H1 (cell line): ENCODE measurements around the gene NTPCR. TPM values are rescaled to one million over a fixed set of nuclear protein-coding genes. Genes with fewer than 3 reads are reported as not detected.

ENCODE experiments used
- CTCF ChIA-PET: fragments of 300-600 bp; sonication (Branson Sonifier 250); formaldehyde crosslinking; loops from one replicate; lab custom pipeline; 2021; ENCODE audit not compliant: partially characterized antibody; lab: Charles Lee
- POLR2A ChIA-PET: fragments of 300-600 bp; sonication (Branson Sonifier 250); formaldehyde crosslinking; loops from one replicate; lab custom pipeline; 2021; ENCODE audit warnings: inconsistent platforms; ENCODE audit not compliant: partially characterized antibody; lab: Charles Lee
- DNase-seq, 2 experiments: peaks; one replicate each; pipeline versions ENCODE4 v3.0.0 to v3.0.0-alpha.2; 2010 to 2022; ENCODE audit warnings: low spot score in 2 of 2, low read depth in 1 of 2, mixed read lengths in 1 of 2
- FAIRE-seq: peaks from 2 replicates; lab custom pipeline; 2011; peaks lifted over from hg19 to GRCh38; lab: Jason Lieb, UNC
- H2AFZ ChIP-seq: 2 replicates; pipeline ENCODE4 v1.8.1; 2012; ENCODE audit warnings: low read length, inconsistent platforms
- H2AK5ac ChIP-seq: 2 replicates; pipeline ENCODE4 v1.6.1; 2013; ENCODE audit warnings: low read depth, low read length
- H2BK120ac ChIP-seq: replicated peaks from 2 replicates; pipeline ENCODE3; 2013; ENCODE audit warnings: low read depth, low read length, inconsistent platforms
- H2BK12ac ChIP-seq: 2 replicates; pipeline ENCODE4 v1.6.1; 2013; ENCODE audit warnings: low read depth, low read length
- H2BK15ac ChIP-seq: 2 replicates; pipeline ENCODE4 v1.6.1; 2013; ENCODE audit warnings: low read length
- H2BK20ac ChIP-seq: 2 replicates; pipeline ENCODE4 v1.6.1; 2013; ENCODE audit warnings: low read length
- H2BK5ac ChIP-seq: 2 replicates; pipeline ENCODE4 v1.6.1; 2013; ENCODE audit warnings: low read depth, low read length
- H3K14ac ChIP-seq: 2 replicates; pipeline ENCODE4 v1.6.1; 2013; ENCODE audit warnings: inconsistent platforms; ENCODE audit not compliant: insufficient read length
- H3K18ac ChIP-seq: 2 replicates; pipeline ENCODE4 v1.6.1; 2013; ENCODE audit warnings: low read length; ENCODE audit errors: extremely low read depth
- H3K23ac ChIP-seq: 2 replicates; pipeline ENCODE4 v1.6.1; 2013; ENCODE audit warnings: inconsistent platforms; ENCODE audit not compliant: insufficient read length
- H3K23me2 ChIP-seq: 2 replicates; pipeline ENCODE4 v1.6.1; 2013; ENCODE audit warnings: low read depth, low read length
- H3K27ac ChIP-seq: 2 replicates; pipeline ENCODE4 v1.6.1; 2011; ENCODE audit warnings: low read depth, low read length, inconsistent platforms
- H3K27me3 ChIP-seq, 4 experiments: replicated peaks in 1 of 4; 1 replicate in 1 of 4; 2 replicates in 3 of 4; pipeline versions ENCODE4 v1.6.1 to v1.8.1; 2011 to 2013; ENCODE audit warnings: low read length in 3 of 4, mild to moderate bottlenecking in 3 of 4, inconsistent platforms in 2 of 4, mixed read lengths in 2 of 4, moderate library complexity in 1 of 4; ENCODE audit not compliant: control insufficient read depth in 3 of 4, insufficient read depth in 3 of 4; ENCODE audit errors: extremely low read depth in 1 of 4
- H3K36me3 ChIP-seq, 4 experiments: 2 replicates each; pipeline versions ENCODE4 v1.6.1 to v1.8.1; 2011 to 2013; ENCODE audit warnings: mild to moderate bottlenecking in 4 of 4, low read length in 3 of 4, moderate library complexity in 2 of 4, control low read depth in 1 of 4, inconsistent platforms in 1 of 4; ENCODE audit not compliant: insufficient read depth in 4 of 4, control insufficient read depth in 2 of 4
- H3K4ac ChIP-seq: replicated peaks from 2 replicates; pipeline ENCODE3; 2013; ENCODE audit warnings: low read length, low read depth, mixed read lengths, inconsistent platforms; ENCODE audit not compliant: insufficient read length
- H3K4me1 ChIP-seq, 4 experiments: replicated peaks in 1 of 4; 1 replicate in 1 of 4; 2 replicates in 3 of 4; pipeline versions ENCODE4 v1.6.1 to v1.8.1; 2011 to 2013; ENCODE audit warnings: low read length in 3 of 4, inconsistent platforms in 2 of 4, mixed read lengths in 1 of 4; ENCODE audit not compliant: insufficient read depth in 4 of 4, control insufficient read depth in 3 of 4
- H3K4me2 ChIP-seq, 2 experiments: 2 replicates each; pipeline versions ENCODE4 v1.6.1 to v1.8.1; 2011 to 2013; ENCODE audit warnings: low read depth in 2 of 2, low read length in 2 of 2, control low read depth in 1 of 2, inconsistent platforms in 1 of 2, mild to moderate bottlenecking in 1 of 2; ENCODE audit not compliant: insufficient read depth in 1 of 2
- H3K4me3 ChIP-seq, 4 experiments: fragments of 200-600, 300-600 bp in 1 of 4; sonication (generic), shearing (Covaris generic), sonication (Bioruptor Twin) in 1 of 4; 2 replicates each; pipeline versions ENCODE4 v1.5.1 to v1.8.1; 2011 to 2016; ENCODE audit warnings: low read length in 4 of 4, low read depth in 3 of 4, control low read depth in 2 of 4, inconsistent platforms in 2 of 4, mild to moderate bottlenecking in 2 of 4, mixed read lengths in 1 of 4, moderate library complexity in 1 of 4; ENCODE audit not compliant: insufficient read depth in 2 of 4; ENCODE audit errors: extremely low read depth in 1 of 4
- H3K56ac ChIP-seq: replicated peaks from 2 replicates; pipeline ENCODE3; 2013; ENCODE audit warnings: low read depth, mild to moderate bottlenecking, mixed read lengths, low read length, inconsistent platforms; ENCODE audit not compliant: insufficient read length
- H3K79me1 ChIP-seq: 2 replicates; pipeline ENCODE4 v1.6.1; 2013; ENCODE audit warnings: low read depth, low read length, control low read depth
- H3K79me2 ChIP-seq, 2 experiments: 2 replicates each; pipeline versions ENCODE4 v1.6.1 to v1.8.1; 2012 to 2013; ENCODE audit warnings: low read length in 2 of 2, mild to moderate bottlenecking in 2 of 2, inconsistent platforms in 1 of 2; ENCODE audit not compliant: insufficient read depth in 2 of 2, control insufficient read depth in 1 of 2
- H3K9ac ChIP-seq, 4 experiments: replicated peaks in 1 of 4; 1 replicate in 1 of 4; 2 replicates in 3 of 4; pipeline versions ENCODE4 v1.6.1 to v1.8.1; 2011 to 2013; ENCODE audit warnings: low read depth in 3 of 4, low read length in 3 of 4, control low read depth in 2 of 4, mild to moderate bottlenecking in 2 of 4, moderate library complexity in 2 of 4, inconsistent platforms in 1 of 4; ENCODE audit errors: extremely low read depth in 1 of 4
- H3K9me3 ChIP-seq, 2 experiments: 2 replicates each; pipeline versions ENCODE4 v1.6.1 to v1.8.1; 2012 to 2013; ENCODE audit warnings: mild to moderate bottlenecking in 2 of 2, moderate library complexity in 2 of 2, control low read depth in 1 of 2, inconsistent platforms in 1 of 2, low read depth in 1 of 2, low read length in 1 of 2, mixed read lengths in 1 of 2; ENCODE audit not compliant: insufficient read depth in 2 of 2
- H4K20me1 ChIP-seq, 2 experiments: replicated peaks in 1 of 2; 2 replicates each; pipeline versions ENCODE3 to v1.8.1; 2011 to 2013; ENCODE audit warnings: inconsistent platforms in 2 of 2, low read length in 2 of 2, mild to moderate bottlenecking in 1 of 2; ENCODE audit not compliant: insufficient read depth in 2 of 2, control insufficient read depth in 1 of 2
- H4K5ac ChIP-seq: 2 replicates; pipeline ENCODE4 v1.6.1; 2013; ENCODE audit warnings: low read length, low read depth, mixed read lengths, inconsistent platforms; ENCODE audit not compliant: insufficient read length
- H4K8ac ChIP-seq: 2 replicates; pipeline ENCODE4 v1.8.0; 2013; ENCODE audit warnings: mild to moderate bottlenecking, moderate library complexity, low read length, inconsistent platforms; ENCODE audit not compliant: insufficient read depth; ENCODE audit errors: extremely low read depth
- H4K91ac ChIP-seq: replicated peaks from 2 replicates; pipeline ENCODE3; 2013; ENCODE audit warnings: low read length, mixed read lengths, inconsistent platforms; ENCODE audit not compliant: insufficient read length
- ATF3 ChIP-seq: IDR thresholded peaks from 2 replicates; pipeline ENCODE4 v1.6.1; 2011; ENCODE audit warnings: low read depth, mild to moderate bottlenecking, low read length; ENCODE audit not compliant: insufficient read depth
- CHD1 ChIP-seq: IDR thresholded peaks from 2 replicates; pipeline ENCODE4 v1.6.1; 2012; ENCODE audit warnings: low read depth, low read length, improper control_type of control experiment
- CHD2 ChIP-seq: IDR thresholded peaks from 2 replicates; pipeline ENCODE4 v1.6.1; 2012; ENCODE audit warnings: low read length, improper control_type of control experiment
- HDAC6 ChIP-seq: IDR thresholded peaks from one replicate; pipeline ENCODE4 v1.7.1; 2012; ENCODE audit warnings: low read depth, mild to moderate bottlenecking, inconsistent platforms, low read length, moderate library complexity
- JUND ChIP-seq: IDR thresholded peaks from 2 replicates; pipeline ENCODE4 v1.6.1; 2011; ENCODE audit warnings: mild to moderate bottlenecking, improper control_type of control experiment, low read length
- KDM4A ChIP-seq: IDR thresholded peaks from one replicate; pipeline ENCODE4 v1.7.1; 2012; ENCODE audit warnings: low read depth, mild to moderate bottlenecking, moderate library complexity, low read length, inconsistent platforms; ENCODE audit not compliant: severe bottlenecking
- MAFK ChIP-seq: IDR thresholded peaks from 2 replicates; pipeline ENCODE4 v1.6.1; 2012; ENCODE audit warnings: low read depth, mild to moderate bottlenecking, improper control_type of control experiment, low read length
- NANOG ChIP-seq: IDR thresholded peaks from 2 replicates; pipeline ENCODE4 v1.6.1; 2011; ENCODE audit warnings: low read length, low read depth, mild to moderate bottlenecking, inconsistent platforms; ENCODE audit not compliant: insufficient read depth, poor library complexity, severe bottlenecking
- POLR2A ChIP-seq, 2 experiments: IDR thresholded peaks; 1 replicate in 1 of 2; 2 replicates in 1 of 2; pipeline ENCODE4 v1.6.1; 2011; ENCODE audit warnings: low read depth in 2 of 2, low read length in 2 of 2, mild to moderate bottlenecking in 2 of 2; ENCODE audit errors: control extremely low read depth in 1 of 2
- RFX5 ChIP-seq: IDR thresholded peaks from 2 replicates; pipeline ENCODE4 v1.6.1; 2011; ENCODE audit warnings: low read depth, low read length, improper control_type of control experiment, borderline replicate concordance
- TBP ChIP-seq: IDR thresholded peaks from 2 replicates; pipeline ENCODE4 v1.6.1; 2011; ENCODE audit warnings: low read depth, low read length, improper control_type of control experiment
- TCF12 ChIP-seq: IDR thresholded peaks from 2 replicates; pipeline ENCODE4 v1.6.1; 2011; ENCODE audit warnings: low read depth, mild to moderate bottlenecking, low read length
- USF2 ChIP-seq: IDR thresholded peaks from 2 replicates; pipeline ENCODE4 v1.6.1; 2011; ENCODE audit warnings: low read length, improper control_type of control experiment
- ZNF274 ChIP-seq: IDR thresholded peaks from 2 replicates; pipeline ENCODE4 v1.7.0; 2012; ENCODE audit warnings: low read length, borderline replicate concordance; ENCODE audit errors: extremely low read depth
- whole genome bisulfite sequencing, 2 experiments: shearing (Covaris generic) in 1 of 2; methylation state at CpG; one replicate each; pipeline versions ENCODE4 v1.1.6 to v1.1.7; 2013 to 2015; ENCODE audit warnings: low lambda C conversion rate in 2 of 2, mixed read lengths in 2 of 2, inconsistent platforms in 1 of 2, low coverage in 1 of 2, missing lambda C conversion rate in 1 of 2; ENCODE audit not compliant: insufficient replicate concordance in 2 of 2, insufficient coverage in 1 of 2, insufficient read length in 1 of 2; ENCODE audit errors: extremely low coverage in 1 of 2, missing lambda C conversion rate in 1 of 2; 5-methylcytosine and 5-hydroxymethylcytosine counted together
- polyA plus RNA-seq, 7 experiments: library from polyadenylated mRNA; depleted of rRNA in 3 of 7; stranded (reverse) in 5 of 7; unstranded in 2 of 7; fragments of >200 nt in 5 of 7; fragments of 200-250 nt in 2 of 7; gene quantifications; 1 replicate in 5 of 7; 2 replicates in 1 of 7; 4 replicates in 1 of 7; pipeline versions ENCODE4 v1.2.1 to v1.2.3, GENCODE V29; 2011 to 2013; ENCODE audit warnings: missing spikeins in 2 of 7, mixed read lengths in 2 of 7
- total RNA-seq: library from RNA; stranded (reverse); fragmentation: NEBNext Ultra II Directional; extraction: Animal tissue kit (Norgen Biotek cat#: 25700); gene quantifications from 2 replicates; pipeline ENCODE4 v1.2.1, GENCODE V29; 2021

NTPCR gene
- total and polyA plus RNA-seq, 2 of the 8 experiments (the other 6 are each of a cell fraction or from before 2014, with no cell fraction given), result 22.6 to 73.1 TPM

- Histone ChIP-seq H2BK15ac (no peak overlapping the region), H3K79me2 (no peaks in the 10 kb centered on the region), H2BK5ac (no peak overlapping the region), H3K79me1 (no peaks in the 10 kb centered on the region; the same call in 1 of the 2 replicates), H3K9ac (no peak overlapping the region), H3K23me2 (no peaks in the 10 kb centered on the region), H4K91ac (no peak overlapping the region), H3K56ac (no peak overlapping the region), H2BK20ac (no peak overlapping the region), H4K5ac (no peak overlapping the region), H2AK5ac (no peak overlapping the region), H3K4ac (no peak overlapping the region), H3K4me2 (no peak overlapping the region), H4K20me1 (no peaks in the 10 kb centered on the region), H3K36me3 (peaks cover 7 to 64% (median 32%) of the 10 kb centered on the region in 4 experiments), H2AFZ (no peak overlapping the region), H4K8ac (no peak overlapping the region), H3K4me3 (no peak overlapping the region), H3K27me3 (no peaks in the 10 kb centered on the region), H3K18ac (no peak overlapping the region), H3K23ac (no peak overlapping the region), H3K27ac (no peak overlapping the region), H3K9me3 (peaks cover 13 to 17% of the 10 kb centered on the region in 2 experiments), H3K14ac (no peak overlapping the region), H3K4me1 (no peaks in the 10 kb centered on the region), H2BK120ac (no peak overlapping the region), H2BK12ac (no peak overlapping the region)
- DNase-seq (no peak), FAIRE-seq (peak; percentile 39)
- CTCF ChIA-PET, result interaction anchor here (0.6 to 0.8 kb wide), 2 partner anchors 8 to 129 kb away, joined by 3 read pairs; no protein-coding TSS in a partner anchor
- WGBS, 2 experiments, result 80% methylated on average over 3 of the region's 3 CpGs; no CpG with 5 or more reads in 1 of the 2 experiments
- POLR2A ChIA-PET, result no interaction called here
- no peak for TF ChIP-seq RFX5
- TF ChIP-seq ATF3, result no peak
- TF ChIP-seq HDAC6, result no peak
- no peak for TF ChIP-seq TCF12
- no peak for TF ChIP-seq ZNF274
- no peak for TF ChIP-seq KDM4A
- no peak for TF ChIP-seq CHD2
- no peak for TF ChIP-seq JUND
- no peak for TF ChIP-seq NANOG
- no peak for TF ChIP-seq CHD1
- TF ChIP-seq MAFK, result no peak
- TF ChIP-seq POLR2A (IDR thresholded peaks at IDR 0.05; ENCODE audit: control extremely low read depth in 1 of 2, low read depth in 2 of 2, low read length in 2 of 2), result no peak
- TF ChIP-seq TBP, result no peak
- TF ChIP-seq USF2, result no peak
These were observed 48.2 kb downstream of the NTPCR start for GRCh38 chr1:232998646-232999045.
